Natural killer cell treated with Interleukin-12 subunit alpha and Interleukin-12 subunit beta and Interleukin-15 and Interleukin-18, amount 100 ng/mL, for 72 hours (primary cell): ENCODE data around the gene TSPAN18. TPM values are rescaled to one million over a fixed set of nuclear protein-coding genes. Genes with fewer than 3 reads are reported as not detected.

ENCODE experiments used
- ATAC-seq, 2 donors: fragments of 150-1000 bp; cut with Tn5 transposase in 1 of 2; sonication (Bioruptor Pico), chemical (Tn5 transposase) in 1 of 2; 2 replicates each; pipeline ENCODE4 v1.10.0; 2021
- DNase-seq: peaks from one replicate; pipeline ENCODE4 v3.0.0; 2022; ENCODE audit warnings: low spot score
- H3K27ac Mint-ChIP-seq, 2 donors: 1 replicate in 1 of 2; 2 replicates in 1 of 2; pipeline ENCODE4 v1.8.0; 2022; ENCODE audit warnings: mixed read lengths in 2 of 2, mild to moderate bottlenecking in 1 of 2, moderate library complexity in 1 of 2
- H3K27me3 Mint-ChIP-seq, 2 donors: 1 replicate in 1 of 2; 2 replicates in 1 of 2; pipeline ENCODE4 v1.8.0; 2022; ENCODE audit warnings: mixed read lengths in 2 of 2
- H3K36me3 Mint-ChIP-seq: one replicate; pipeline ENCODE4 v1.8.0; 2022; ENCODE audit warnings: mixed read lengths
- H3K4me1 Mint-ChIP-seq, 2 donors: 1 replicate in 1 of 2; 2 replicates in 1 of 2; pipeline ENCODE4 v1.8.0; 2022; ENCODE audit warnings: low read depth in 2 of 2, mixed read lengths in 2 of 2, mild to moderate bottlenecking in 1 of 2
- H3K4me3 Mint-ChIP-seq: one replicate; pipeline ENCODE4 v1.8.0; 2022; ENCODE audit warnings: mixed read lengths
- H3K9me3 Mint-ChIP-seq: 2 replicates; pipeline ENCODE4 v1.8.0; 2022; ENCODE audit warnings: mixed read lengths
- total RNA-seq, 2 donors: library from RNA; stranded (reverse); gene quantifications; one replicate each; pipeline ENCODE4 v1.2.3, GENCODE V29; 2022

The TSPAN18 gene
- total RNA-seq, 2 donors from 2014 or later = 0.26 to 0.64 TPM

GRCh38 chr11:44960200-44960845, 233.6 kb downstream of the TSPAN18 start:
- no peak overlapping the region for H3K27ac Mint-ChIP-seq
- peaks cover 0 to 3% of the 10 kb centered on the region in 2 donors for H3K27me3 Mint-ChIP-seq
- peaks cover 4 to 5% of the 10 kb centered on the region in 2 donors for H3K4me1 Mint-ChIP-seq
- no peak overlapping the region for H3K4me3 Mint-ChIP-seq
- no peak for ATAC-seq
- H3K36me3 Mint-ChIP-seq = no peaks in the 10 kb centered on the region
- no peak for DNase-seq
- no peaks in the 10 kb centered on the region for H3K9me3 Mint-ChIP-seq

DNA sequence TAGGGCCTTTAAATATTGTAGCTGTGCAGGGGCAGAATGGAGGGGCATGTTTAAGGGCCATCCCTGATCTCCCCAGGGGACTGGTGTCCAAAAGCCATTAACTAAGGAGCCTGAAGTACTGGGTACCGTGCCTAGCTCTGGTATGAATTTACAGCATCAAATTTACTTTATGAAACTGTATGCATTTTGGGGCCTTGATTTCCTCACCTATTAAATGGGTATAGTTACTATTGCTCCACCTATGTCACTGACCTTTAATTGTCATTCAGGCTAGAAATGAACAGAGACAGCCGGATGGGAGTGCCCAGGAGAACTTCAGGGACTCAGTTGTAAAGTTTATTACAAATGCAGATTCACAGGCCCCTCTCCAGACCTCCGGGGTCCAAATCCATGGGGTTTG, 235.7 kb downstream of the TSPAN18 start:
- Mint-ChIP-seq H3K4me1 (no peaks in the 10 kb centered on the region), H3K9me3 (no peaks in the 10 kb centered on the region), H3K4me3 (no peak overlapping the region), H3K27me3 (no peaks in the 10 kb centered on the region), H3K27ac (no peak overlapping the region), H3K36me3 (no peaks in the 10 kb centered on the region)
- no peak for ATAC-seq
- DNase-seq = no peak

GRCh38 chr11:44963136-44963535, 236.4 kb downstream of the TSPAN18 start:
- H3K27ac Mint-ChIP-seq = no peak overlapping the region
- no peaks in the 10 kb centered on the region for H3K9me3 Mint-ChIP-seq
- DNase-seq (no peak), ATAC-seq (no peak)
- no peaks in the 10 kb centered on the region for H3K36me3 Mint-ChIP-seq
- no peaks in the 10 kb centered on the region for H3K27me3 Mint-ChIP-seq
- H3K4me3 Mint-ChIP-seq = no peak overlapping the region
- no peaks in the 10 kb centered on the region for H3K4me1 Mint-ChIP-seq

DNA sequence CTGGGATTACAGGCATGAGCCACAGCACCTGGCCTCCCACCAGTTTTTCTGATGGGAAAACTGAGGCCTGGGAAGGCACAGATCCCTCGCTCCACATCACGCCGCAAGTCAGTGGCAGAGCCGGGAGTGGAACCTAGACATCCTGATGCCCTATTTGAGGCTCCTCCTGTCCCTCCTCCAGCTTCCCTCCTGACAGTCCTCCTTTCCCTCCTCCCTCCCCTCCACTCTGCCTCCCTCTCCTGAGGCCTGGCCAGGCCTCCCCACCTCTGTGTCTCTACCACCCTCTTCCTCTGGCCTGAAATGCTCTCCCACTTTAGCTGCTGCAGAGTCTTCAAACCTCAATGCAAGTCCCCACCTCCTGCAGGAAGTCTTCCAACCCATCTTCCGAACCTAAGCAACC, 237.2 kb downstream of the TSPAN18 start:
- H3K9me3 Mint-ChIP-seq = no peaks in the 10 kb centered on the region

DNA sequence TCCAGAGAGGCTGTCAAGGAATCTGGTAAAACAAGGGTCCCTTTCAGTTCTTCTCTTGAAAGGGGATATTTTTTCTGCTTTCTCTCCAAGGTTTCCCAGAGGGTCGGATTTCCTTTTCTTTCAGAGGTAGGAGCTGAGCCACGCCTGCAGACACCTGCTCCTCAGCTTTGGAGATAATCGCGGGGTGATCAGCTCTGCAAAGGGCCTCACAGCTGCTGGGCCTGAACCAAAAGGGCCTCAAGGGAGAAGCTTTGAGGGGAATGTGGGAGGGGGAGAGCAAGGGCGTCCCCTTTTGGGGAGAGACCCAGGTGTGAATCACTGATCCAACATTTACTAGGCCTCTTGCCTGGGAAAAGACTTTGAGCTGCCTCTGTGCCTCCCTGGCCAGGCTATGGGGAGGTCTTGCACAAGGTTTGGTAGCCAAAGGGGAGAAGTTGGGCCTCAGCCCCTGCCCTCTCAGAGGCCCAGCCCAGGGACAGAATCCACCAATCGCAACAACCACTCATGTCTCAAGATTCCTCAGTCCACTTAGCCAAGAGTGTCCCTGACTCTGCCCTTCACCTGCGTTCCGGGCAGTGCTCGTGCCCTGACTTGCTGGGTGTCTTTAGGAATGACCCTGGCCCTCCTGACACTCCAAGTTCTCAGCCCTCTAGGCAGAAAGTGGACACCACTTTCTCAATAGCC, 237.9 kb downstream of the TSPAN18 start:
- Mint-ChIP-seq H3K9me3 (no peaks in the 10 kb centered on the region), H3K27ac (no peak overlapping the region), H3K4me3 (no peak overlapping the region), H3K36me3 (no peaks in the 10 kb centered on the region), H3K4me1 (no peaks in the 10 kb centered on the region), H3K27me3 (no peaks in the 10 kb centered on the region)
- no peak for DNase-seq
- ATAC-seq = no peak

More for the DNA sequence above, 237.2 kb downstream of the TSPAN18 start:
- H3K27ac Mint-ChIP-seq = no peak overlapping the region
- DNase-seq = no peak
- no peaks in the 10 kb centered on the region for H3K36me3 Mint-ChIP-seq
- H3K27me3 Mint-ChIP-seq = no peaks in the 10 kb centered on the region
- no peak overlapping the region for H3K4me3 Mint-ChIP-seq
- no peaks in the 10 kb centered on the region for H3K4me1 Mint-ChIP-seq
- ATAC-seq = no peak

GRCh38 chr11:44966694-44967093, 239.9 kb downstream of the TSPAN18 start:
- Mint-ChIP-seq H3K36me3 (no peaks in the 10 kb centered on the region), H3K27ac (no peak overlapping the region), H3K4me1 (no peaks in the 10 kb centered on the region), H3K27me3 (no peaks in the 10 kb centered on the region), H3K9me3 (no peaks in the 10 kb centered on the region), H3K4me3 (no peak overlapping the region)
- DNase-seq (no peak), ATAC-seq (no peak)

DNA sequence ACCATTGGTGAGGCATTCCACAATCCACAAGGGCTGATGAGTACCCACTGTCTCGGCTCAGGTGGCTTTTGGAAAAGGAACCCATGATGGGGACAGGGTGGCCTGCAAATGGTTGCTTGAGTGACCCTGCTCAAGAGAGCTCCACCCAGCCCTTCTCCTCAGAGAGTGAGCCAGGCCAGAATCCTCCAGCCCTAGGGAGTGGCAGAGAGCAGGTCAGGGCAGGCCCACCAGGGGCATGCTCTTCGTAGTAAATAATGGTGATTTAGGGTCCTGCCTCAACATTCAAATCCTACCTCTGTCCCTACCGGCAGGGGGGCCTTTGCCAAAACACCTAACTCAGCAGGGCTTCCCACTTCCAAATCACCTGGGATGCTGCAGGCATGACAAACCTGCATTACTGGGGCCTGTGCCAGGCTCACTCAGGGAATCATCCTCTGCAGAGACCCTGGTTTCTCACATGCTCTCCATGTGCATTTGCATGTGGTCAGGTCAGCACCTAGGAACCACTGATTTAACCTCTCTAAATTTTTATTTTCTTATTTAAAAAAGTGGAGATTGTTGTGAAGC, 241.3 kb downstream of the TSPAN18 start:
- no peaks in the 10 kb centered on the region for H3K36me3 Mint-ChIP-seq
- no peaks in the 10 kb centered on the region for H3K9me3 Mint-ChIP-seq
- no peak overlapping the region for H3K27ac Mint-ChIP-seq
- ATAC-seq = no peak
- no peaks in the 10 kb centered on the region for H3K27me3 Mint-ChIP-seq
- H3K4me3 Mint-ChIP-seq = no peak overlapping the region
- no peak for DNase-seq
- H3K4me1 Mint-ChIP-seq = peaks cover 0 to under 1% of the 10 kb centered on the region in 2 donors

DNA sequence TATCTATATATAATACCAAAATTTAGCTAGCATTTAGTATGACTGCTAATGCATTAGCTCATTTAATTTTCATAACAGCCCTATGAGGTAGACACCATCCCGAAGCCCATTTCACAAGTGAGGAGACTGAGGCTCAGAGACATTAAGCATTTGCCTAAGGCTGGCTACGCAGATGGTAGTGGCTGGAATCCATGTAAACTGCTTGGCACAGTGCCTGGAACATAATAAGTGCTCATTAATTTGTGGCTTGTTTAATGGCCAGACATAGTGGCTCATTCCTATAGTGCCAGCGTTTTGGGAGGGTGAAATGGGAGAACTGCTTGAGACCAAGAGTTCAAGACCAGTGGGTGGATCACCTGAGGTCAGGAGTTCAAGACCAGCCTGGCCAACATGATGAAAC, 241.7 kb downstream of the TSPAN18 start:
- peaks cover under 1 to 5% of the 10 kb centered on the region in 2 donors for H3K4me1 Mint-ChIP-seq
- no peaks in the 10 kb centered on the region for H3K36me3 Mint-ChIP-seq
- no peak overlapping the region for H3K4me3 Mint-ChIP-seq
- ATAC-seq = no peak
- no peak for DNase-seq
- H3K27me3 Mint-ChIP-seq = no peaks in the 10 kb centered on the region
- no peak overlapping the region for H3K27ac Mint-ChIP-seq
- H3K9me3 Mint-ChIP-seq = no peaks in the 10 kb centered on the region

- Mint-ChIP-seq H3K9me3 (no peaks in the 10 kb centered on the region), H3K27ac (no peak overlapping the region), H3K4me3 (no peak overlapping the region), H3K36me3 (no peaks in the 10 kb centered on the region), H3K27me3 (no peaks in the 10 kb centered on the region), H3K4me1 (peaks cover 9 to 16% of the 10 kb centered on the region in 2 donors)
- ATAC-seq = no peak
- DNase-seq = no peak
These were observed 243.0 kb downstream of the TSPAN18 start for GRCh38 chr11:44969651-44970252.

GRCh38 chr11:44970293-44970692, 243.5 kb downstream of the TSPAN18 start:
- H3K27ac Mint-ChIP-seq = no peak overlapping the region
- peaks cover 11 to 18% of the 10 kb centered on the region in 2 donors for H3K4me1 Mint-ChIP-seq
- no peak for ATAC-seq
- no peaks in the 10 kb centered on the region for H3K27me3 Mint-ChIP-seq
- H3K36me3 Mint-ChIP-seq = no peaks in the 10 kb centered on the region
- no peak for DNase-seq
- H3K4me3 Mint-ChIP-seq = no peak overlapping the region
- H3K9me3 Mint-ChIP-seq = no peaks in the 10 kb centered on the region

DNA sequence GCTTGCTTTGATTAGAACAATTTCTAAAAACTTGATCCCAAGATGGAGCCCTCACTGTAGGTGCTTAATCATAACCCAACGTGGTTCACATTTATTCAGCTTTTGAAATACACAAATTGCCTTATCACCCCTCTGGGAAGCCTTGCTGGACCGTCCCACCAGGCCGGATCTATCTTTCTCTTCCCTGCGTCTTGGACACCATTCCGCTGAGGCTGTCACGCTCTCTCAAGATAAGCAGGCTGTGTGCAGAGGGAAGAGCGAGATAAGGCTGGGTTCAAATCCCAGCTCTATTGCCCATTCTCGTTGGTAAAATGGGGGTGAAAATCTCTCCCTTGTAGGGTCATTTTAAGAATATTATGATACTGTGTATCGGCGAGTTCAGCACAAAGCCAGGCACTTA, 244.4 kb downstream of the TSPAN18 start:
- Mint-ChIP-seq H3K4me1 (peaks cover 14 to 22% of the 10 kb centered on the region in 2 donors), H3K27ac (no peak overlapping the region), H3K36me3 (no peaks in the 10 kb centered on the region), H3K4me3 (no peak overlapping the region), H3K9me3 (no peaks in the 10 kb centered on the region), H3K27me3 (no peaks in the 10 kb centered on the region)
- DNase-seq = no peak
- ATAC-seq = no peak

DNA sequence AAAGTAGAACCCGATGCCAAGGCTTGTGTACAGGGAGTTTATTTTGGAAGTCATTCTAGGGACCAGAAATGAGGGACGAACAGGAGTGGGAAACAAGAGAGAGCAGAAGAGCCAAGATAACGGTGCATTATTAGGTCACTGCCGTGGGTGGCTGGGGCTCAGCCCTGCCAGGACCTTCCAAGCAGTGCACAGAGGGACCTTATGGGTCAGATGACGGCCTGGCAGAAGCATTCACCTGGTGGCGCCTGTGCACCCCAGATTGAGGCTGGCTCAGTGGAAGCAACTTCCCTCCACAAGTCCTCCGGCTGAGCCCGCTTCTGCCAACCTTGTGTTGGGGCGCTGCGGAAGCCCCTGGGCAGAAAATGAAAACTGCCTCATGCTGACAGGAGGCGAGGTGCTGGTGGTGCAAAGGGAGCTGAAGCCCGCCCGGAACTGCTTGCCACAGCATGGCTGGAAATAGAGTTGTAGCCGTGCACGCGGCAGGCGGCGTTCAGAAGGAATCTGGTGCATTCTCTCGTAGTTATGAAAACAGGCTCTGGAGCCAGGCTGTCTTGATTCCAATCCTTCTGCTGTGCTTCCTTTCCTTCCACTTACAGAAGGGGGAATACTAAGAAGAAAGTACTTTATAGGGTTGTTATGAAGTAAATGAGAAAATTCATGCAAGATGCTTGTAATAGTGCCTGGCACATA, 246.1 kb downstream of the TSPAN18 start:
- Mint-ChIP-seq H3K27ac (peak overlapping the region in 1 of 2 donors; percentile 8), H3K4me3 (no peak overlapping the region), H3K4me1 (peaks cover 22% of the 10 kb centered on the region in 2 donors), H3K9me3 (no peaks in the 10 kb centered on the region), H3K27me3 (no peaks in the 10 kb centered on the region), H3K36me3 (no peaks in the 10 kb centered on the region)
- no peak for ATAC-seq
- no peak for DNase-seq

DNA sequence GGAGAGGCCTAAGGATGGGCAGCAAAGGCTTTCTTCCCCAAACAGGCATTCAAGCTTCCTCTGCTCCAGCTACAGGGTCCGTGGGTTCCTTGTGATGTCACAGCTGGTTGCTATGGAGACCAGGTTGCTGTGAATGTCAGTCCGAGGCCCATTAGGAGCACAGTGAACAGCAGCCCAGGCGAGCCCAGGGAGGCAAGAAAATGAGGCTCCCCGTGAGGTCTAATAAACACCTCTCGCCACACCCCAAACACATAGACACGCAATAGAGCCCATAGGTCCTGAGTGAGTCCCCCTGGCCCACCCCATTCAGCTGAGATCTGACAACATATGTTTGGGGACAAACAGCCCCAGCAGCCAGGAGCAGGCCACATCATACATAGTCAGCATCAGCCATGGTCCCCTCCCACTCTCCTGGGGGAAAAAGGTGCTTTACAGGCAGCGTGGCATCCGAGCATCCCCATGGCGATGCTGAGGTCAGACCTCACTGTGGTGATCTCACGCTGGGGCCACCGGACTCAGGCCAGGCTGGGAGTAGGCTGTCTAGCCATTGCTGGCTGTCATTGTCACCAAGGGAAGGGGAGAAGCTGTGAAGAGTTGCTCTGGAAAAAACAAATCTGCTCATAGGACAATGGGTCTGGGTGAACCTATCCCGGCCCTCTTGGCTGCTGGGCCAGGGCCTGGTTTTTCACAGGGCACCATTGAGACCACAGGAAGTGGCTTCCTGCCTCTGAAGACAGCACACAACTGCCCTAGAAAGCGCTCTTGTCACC, 247.1 kb downstream of the TSPAN18 start:
- peak; percentile 78 to 80 for ATAC-seq
- no peak overlapping the region for H3K4me3 Mint-ChIP-seq
- H3K4me1 Mint-ChIP-seq = peaks cover 22% of the 10 kb centered on the region in 2 donors
- H3K27me3 Mint-ChIP-seq = no peaks in the 10 kb centered on the region
- peak overlapping the region in 1 of 2 donors; percentile 8 for H3K27ac Mint-ChIP-seq
- H3K36me3 Mint-ChIP-seq = no peaks in the 10 kb centered on the region
- no peak for DNase-seq
- no peaks in the 10 kb centered on the region for H3K9me3 Mint-ChIP-seq
